Stimulated activated CD4-positive, alpha-beta T cell treated with anti-CD3 and anti-CD28 coated beads, Interleukin-1b, Interleukin-23, amount 100 ng/mL, for 24 hours (primary cell): ENCODE results near the gene MFRP.

ENCODE experiments used
- DNase-seq, 4 experiments: peaks; one replicate each; pipeline ENCODE4 v3.0.0-alpha.2; 2020; ENCODE audit warnings: low read depth in 4 of 4, low spot score in 1 of 4

MFRP gene

GRCh38 chr11:119338965-119339588 lies 7.4 kb downstream of the MFRP start:
- DNase-seq, result no peak

- peak in 1 of 4 experiments; percentile 55 for DNase-seq
Measured at GRCh38 chr11:119338318-119338890, 8.1 kb downstream of the MFRP start.

GRCh38 chr11:119337581-119338317 lies 8.8 kb downstream of the MFRP start:
- DNase-seq, result no peak

GRCh38 chr11:119336744-119337469 lies 9.6 kb downstream of the MFRP start:
- DNase-seq, result no peak

- no peak for DNase-seq
Measured at GRCh38 chr11:119335655-119336543, 10.6 kb downstream of the MFRP start.

- no peak for DNase-seq
Measured at GRCh38 chr11:119335091-119335654, 11.3 kb downstream of the MFRP start.

GRCh38 chr11:119334174-119334930 lies 12.2 kb downstream of the MFRP start, which contains the start of gene RNF26:
RNF26 (plus strand) TSS chr11:119334527; CDS start chr11:119335123, 596 bp downstream.
- peak; percentile 82 to 91 (median 83) for DNase-seq

GRCh38 chr11:119332111-119332765 lies 14.3 kb downstream of the MFRP start:
- no peak for DNase-seq

- DNase-seq, result no peak
Measured at GRCh38 chr11:119330237-119330636, 16.3 kb downstream of the MFRP start.

- no peak for DNase-seq
Measured at GRCh38 chr11:119329320-119329719, 17.2 kb downstream of the MFRP start.

- no peak for DNase-seq
Measured at GRCh38 chr11:119324189-119324588, 22.3 kb downstream of the MFRP start.

GRCh38 chr11:119323532-119324033 lies 22.9 kb downstream of the MFRP start:
- peak; percentile 65 to 77 (median 74) for DNase-seq

GRCh38 chr11:119322921-119323531 lies 23.5 kb downstream of the MFRP start:
- DNase-seq, result no peak

- DNase-seq, result no peak
Measured at GRCh38 chr11:119322360-119322739, 24.2 kb downstream of the MFRP start.

- peak in 1 of 4 experiments; percentile 53 for DNase-seq
Measured at GRCh38 chr11:119320776-119321524, 25.6 kb downstream of the MFRP start.

GRCh38 chr11:119320240-119320775 lies 26.2 kb downstream of the MFRP start:
- no peak for DNase-seq

- DNase-seq, result no peak
Measured at GRCh38 chr11:119319700-119320239, 26.7 kb downstream of the MFRP start.
